A549 treated with RU486 at 1 μM for 4 hours (cell line): ENCODE data around the gene ZNF287. TPM values are rescaled to one million over a fixed set of nuclear protein-coding genes. Genes with fewer than 3 reads are reported as not detected.

Source experiments
- total RNA-seq: library from RNA; stranded (reverse); fragments of 200-300 nt; extraction: Qiagen RNA extraction; gene quantifications from 5 replicates; pipeline ENCODE4 v1.2.3, GENCODE V29; 2022; ENCODE audit warnings: low read depth

ZNF287 gene
- total RNA-seq = 8.6 to 16.4 TPM (median 14.1 TPM) in 5 replicates

DNA sequence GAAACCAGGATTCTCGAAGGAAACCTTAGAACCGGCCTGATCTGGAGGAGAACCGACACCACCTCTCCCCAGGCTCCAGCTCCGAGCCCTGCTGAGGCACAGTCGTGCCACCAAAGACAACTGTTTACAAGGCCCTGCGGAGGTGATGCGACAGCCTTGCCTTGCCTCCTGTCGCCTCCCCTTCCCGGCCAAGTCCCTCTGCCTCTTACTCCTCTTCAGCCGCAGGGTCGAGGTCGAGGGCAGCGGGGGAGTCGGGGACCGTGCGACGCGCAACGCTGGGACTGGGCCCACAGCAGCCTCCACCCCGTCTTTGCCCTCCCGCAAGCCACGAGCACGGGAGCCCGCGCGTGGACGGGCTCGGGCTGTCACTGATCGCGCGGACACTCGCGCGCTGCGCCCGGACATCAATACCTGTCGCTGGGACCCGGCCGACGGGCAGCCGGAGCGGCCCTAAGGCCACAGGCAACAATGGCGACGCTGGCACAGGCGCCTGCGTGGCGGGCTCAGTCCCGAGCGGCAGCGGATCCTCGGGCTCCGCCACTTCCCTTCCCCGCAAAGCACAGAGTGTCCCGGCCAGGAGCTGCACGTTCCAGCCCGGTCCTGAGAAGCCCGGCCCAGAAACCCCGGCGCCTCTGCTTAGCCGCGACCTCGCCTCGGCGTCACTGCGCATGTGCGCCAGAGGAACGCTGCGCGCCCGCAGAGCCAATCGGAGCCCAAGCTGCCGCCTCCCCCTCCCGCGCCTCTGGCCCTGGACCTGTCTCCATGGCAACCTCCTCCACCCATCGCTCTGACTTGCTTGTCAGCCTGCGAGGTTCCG is at the start of gene ZNF287:
TSS of gene ZNF287 (minus strand) at position 664 of the 817 bp plus-strand sequence. CDS start 1,473 bp downstream, outside the sequence.

Other genes starting within 250 kb of the ZNF287 start
- gene CENPV, start 215.7 kb downstream of the ZNF287 start, total RNA-seq = 145 to 186 TPM (median 173 TPM) in 5 replicates
- gene UBB, start 188.1 kb downstream of the ZNF287 start, total RNA-seq = 2,303 to 2,842 TPM (median 2,371 TPM) in 5 replicates
- 0.34 to 1.00 TPM (median 0.41 TPM) in 5 replicates for gene TRPV2, start 153.6 kb downstream of the ZNF287 start, total RNA-seq
- gene LRRC75A, start 77.0 kb downstream of the ZNF287 start, total RNA-seq = 0.54 to 1.2 TPM (median 1.0 TPM) in 5 replicates
- gene ZNF624, start 84.6 kb upstream of the ZNF287 start, total RNA-seq = 2.0 to 3.2 TPM (median 2.1 TPM) in 5 replicates
- 0.26 to 1.6 TPM (median 1.5 TPM) in 5 replicates for gene CCDC144A, start 121.0 kb upstream of the ZNF287 start, total RNA-seq